GM18867 (cell line): ENCODE results near the gene STARD10.

Source experiments
- ATAC-seq: cut with Tn5 transposase; IDR thresholded peaks from one replicate; pipeline ENCODE4 v1.9.1; 2021; ENCODE audit warnings: mild to moderate bottlenecking, moderate library complexity; ENCODE audit not compliant: unreplicated experiment

Gene STARD10

DNA sequence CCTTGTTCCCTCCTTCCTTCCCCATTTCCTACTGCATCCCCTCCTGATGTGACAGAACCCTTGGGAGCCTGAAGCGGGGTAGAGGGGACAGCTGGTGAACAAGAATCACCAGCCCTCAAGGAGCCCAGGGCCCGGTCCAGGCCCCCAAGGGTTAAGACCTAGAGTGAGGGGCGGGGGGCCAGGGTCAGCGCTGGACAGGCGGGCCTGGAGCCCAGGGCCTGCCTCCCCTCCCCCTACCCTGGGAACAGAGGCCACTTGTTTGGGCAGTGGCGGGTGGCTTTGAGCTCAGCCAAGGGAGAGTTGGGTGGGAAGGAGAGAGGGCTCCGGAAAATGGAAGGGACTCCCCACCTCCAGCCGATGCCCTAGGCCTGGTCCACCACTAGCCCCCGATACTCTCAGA lies 43.8 kb downstream of the STARD10 start:
- no peak for ATAC-seq

DNA sequence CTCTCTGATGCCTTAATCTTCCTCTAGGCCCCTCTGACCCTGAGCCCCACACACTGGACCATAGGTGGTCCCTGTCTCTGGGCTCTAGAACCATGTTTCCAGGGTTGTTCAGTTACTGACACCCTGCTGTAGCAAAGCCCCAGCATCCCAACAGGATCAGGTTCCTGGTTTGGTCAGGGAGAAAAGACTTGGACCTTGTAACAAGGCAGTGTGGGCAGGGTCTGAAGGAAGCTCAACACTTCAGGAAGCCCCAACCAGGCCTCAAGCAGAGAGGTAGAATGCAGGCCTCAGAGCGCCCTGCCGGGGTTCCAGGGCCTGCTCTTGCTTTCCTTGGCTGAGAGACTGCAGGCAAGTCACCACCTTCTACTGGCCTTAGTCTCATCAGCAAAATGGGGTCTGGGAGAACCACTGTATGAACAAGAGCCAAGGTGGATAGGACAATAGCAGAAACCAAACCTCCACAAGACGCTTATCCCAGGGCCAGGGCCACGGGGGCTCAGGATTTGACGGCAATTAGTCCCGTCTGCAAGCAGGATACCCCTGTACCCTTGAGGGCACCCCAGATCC lies 46.5 kb downstream of the STARD10 start:
- ATAC-seq, result no peak

DNA sequence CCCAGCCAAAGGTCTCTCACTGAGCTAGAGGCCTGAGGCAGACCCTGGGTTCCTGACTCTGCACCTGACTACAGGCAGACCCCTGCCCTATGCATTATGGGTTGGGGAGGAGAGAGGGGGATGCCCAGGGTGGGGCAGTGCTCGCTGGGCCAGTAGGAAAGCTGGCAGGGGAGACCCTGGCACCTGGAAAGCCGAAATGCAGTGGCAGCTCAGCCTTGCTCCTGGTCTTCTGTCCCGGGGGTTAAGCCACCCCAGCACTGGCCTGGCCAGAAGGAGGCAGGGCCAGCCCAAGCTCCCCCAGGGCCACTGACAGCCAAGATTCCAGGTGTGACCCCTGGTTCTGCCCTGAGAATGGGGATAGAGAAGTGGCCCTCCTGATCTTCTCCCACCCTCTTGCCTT lies 47.0 kb downstream of the STARD10 start:
- ATAC-seq, result no peak

DNA sequence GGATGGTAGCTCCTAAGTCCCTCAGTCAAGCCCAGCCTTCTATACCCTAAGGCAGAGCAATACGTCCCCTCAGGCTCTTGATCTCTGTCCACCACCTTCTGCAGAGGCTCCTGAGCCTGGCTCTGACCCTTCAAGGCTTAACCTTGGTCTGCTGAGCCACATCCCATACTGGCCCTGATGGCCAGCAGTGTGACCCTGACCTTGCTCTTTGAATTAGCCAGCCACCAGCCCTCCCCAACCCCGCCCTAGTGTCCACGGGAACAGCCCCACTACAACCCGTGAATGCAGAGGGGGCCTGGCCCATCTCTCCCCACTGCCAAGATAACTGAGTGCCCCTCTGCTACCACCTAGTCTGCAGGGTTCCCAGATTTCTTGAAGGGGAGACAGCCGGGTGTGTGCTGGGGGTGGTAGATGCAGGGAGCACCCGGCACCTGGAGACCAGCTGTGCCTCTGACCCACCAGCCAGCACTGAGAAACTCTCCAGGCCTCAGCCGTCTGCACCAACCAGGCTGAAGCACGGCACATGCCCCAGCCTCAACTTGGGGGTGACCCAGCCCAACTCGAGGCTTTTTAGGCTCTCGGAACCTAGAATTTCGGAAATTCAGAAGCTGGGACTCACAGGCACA lies 47.8 kb downstream of the STARD10 start:
- no peak for ATAC-seq

DNA sequence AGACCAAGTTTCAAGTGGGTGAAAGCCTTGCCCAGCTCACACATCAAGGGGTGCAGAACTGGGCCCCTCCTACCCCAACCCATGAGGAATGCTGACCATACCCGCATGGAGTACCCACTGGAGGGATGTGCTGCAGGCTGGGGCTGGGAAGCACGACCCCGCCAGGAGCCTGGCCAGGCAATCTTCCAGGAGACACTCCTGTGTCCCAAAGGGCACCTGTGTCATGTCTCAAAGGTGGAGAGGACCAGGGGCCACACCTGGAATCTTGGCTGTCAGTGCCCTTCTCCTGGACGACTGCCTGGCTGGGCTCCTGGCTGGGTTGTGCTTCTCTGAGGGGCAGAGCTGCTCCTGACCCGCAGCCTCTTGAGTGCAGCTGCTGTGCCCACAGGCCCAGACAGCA lies 48.3 kb downstream of the STARD10 start:
- no peak for ATAC-seq

DNA sequence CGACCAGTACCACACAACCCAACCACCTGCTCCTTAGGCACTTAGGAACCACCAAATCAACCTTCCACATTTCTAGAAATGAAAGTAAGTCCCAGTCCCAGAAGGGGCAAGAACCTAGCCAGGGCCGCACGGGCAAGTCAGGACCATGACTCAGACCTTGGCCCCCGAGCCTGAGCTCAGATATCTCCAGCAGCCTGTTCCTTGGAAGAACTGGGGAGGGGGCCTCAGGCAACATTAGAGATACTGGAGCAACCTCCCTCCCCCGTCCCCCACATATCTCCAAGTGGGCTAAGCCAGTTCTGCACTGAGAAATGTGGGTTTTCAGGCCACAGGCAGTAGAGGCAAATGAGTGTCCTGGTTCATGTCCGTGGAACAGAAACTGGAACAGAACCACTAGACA lies 49.4 kb downstream of the STARD10 start:
- peak; percentile 2 for ATAC-seq

DNA sequence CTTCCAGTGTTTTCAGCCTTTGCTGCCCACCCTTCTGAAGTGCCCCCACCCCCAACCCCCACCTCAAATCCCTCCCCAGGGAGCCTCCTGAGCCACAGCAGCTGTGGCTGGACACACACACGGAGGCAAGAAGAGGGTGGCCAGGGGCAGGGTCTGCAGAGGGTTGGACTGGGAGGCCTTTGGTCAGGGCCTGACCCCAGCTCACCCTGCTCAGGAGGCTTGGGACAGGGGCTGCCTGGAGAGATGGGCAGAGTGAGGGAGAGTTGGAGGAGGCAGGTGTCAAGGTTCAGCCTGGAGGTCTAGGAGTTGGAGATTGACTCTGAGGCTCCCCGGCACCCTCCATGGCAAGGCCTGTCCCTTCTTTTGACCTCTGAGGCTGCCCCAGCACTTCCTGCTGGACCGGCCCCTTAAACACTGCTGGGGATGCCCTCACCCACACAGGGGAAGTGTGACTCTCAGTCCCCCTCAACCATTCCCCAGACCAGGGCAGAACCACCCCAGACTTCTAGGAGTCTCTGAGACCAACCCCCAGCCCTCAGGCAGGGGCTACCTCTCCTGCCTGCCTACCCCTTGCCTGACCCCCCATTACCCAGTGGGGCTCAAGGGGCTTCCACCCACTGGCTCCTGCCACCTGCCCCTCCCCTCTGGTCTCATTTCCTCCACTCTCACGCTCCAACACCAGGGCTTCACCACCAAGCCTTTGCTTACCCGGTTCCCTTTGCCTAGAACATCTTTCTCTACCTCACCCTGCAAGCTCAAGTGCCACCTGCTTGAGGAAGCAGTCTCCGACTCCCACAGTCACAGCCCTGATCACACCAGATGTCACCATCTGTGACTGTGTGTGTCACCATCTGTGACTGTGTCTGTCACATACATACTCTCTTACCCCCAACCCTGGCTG lies 50.3 kb downstream of the STARD10 start:
- peak; percentile 61 for ATAC-seq

DNA sequence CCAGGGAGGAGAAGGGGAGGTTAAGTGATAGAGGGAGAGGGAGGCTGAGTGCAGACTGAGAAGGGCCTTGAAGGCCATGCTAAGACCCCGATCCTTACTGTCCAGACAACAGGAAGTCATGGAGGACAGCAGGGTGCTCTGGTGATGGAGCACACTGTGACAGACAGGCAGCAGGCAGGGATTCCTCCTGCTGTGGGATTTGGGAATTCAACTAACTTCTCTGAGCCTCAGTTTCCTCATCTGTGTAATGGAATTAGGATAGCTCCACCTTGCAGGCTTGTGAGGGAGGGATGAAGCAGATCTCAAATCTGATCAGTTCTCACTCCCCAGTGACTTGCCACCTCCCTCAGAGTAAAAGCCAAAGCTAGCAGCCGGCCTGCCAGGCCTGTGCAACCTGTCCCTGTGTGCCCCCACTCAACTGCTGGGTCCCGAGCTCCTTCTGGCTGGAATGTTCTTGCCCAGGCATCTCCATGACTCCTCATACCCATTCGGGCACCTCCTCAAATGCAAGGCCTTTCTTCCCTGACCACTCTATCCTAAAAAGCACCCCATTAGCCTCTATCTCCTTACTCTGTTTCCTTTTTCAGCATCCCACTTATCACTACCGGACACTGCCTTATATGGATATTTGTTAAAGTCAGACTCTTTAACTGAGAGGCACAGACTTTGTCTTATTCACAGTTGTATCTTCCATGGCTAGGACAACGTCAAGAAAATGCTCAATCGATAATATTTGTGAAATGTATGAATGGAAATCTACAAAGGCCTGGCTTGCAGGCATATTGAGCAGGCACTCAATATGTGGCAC lies 51.1 kb downstream of the STARD10 start:
- no peak for ATAC-seq

DNA sequence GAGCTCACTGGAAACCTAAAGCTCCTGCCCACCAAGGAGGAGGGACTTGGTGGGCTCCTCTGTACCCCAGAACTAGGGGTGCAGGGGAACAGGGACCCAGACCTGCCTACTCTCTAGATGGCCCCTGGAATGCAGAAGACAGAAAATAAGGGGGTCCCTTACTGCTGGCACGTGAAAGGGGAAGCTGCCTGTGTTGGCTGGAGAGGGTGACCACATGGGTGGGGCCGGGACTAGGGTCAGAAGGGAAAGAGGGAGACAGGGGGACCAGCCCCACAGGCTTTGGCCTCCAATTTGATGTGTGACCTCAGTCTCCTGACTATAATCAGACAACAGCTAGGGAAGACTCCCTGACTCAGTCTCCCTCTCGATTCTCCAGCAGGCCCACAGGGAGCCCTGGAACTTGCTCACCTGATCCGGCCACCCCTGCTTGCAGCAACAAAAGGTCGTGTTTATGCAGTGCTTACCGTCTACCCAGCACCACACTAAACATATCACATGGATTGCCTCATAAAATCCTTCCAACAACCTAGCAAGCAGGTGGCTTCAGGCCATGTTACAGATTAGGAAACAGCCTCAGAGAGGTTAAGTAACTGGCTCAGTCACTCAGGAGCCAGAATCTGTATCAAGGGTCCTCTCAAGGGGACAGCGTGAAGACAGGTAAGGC lies 51.9 kb downstream of the STARD10 start:
- ATAC-seq, result no peak

DNA sequence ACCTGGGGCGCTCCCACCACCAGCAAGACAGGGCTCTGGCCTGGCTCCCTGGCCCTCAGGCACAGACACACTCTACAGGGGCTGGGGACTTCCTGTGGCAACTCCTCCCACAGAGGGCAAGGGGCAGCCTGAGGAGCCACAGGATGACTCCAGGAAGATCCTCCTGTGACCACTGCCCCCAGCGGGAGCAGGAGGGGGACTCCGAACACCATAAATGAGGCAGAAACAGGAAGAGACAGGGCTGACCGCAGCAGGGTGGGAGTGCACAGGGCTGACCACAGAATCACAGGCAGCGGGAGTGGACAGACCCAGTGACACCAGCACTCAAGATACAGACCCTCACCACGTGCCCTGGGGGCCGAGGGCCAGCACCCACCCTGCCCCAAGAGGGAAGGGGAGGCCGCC lies 52.4 kb downstream of the STARD10 start:
- ATAC-seq, result no peak

DNA sequence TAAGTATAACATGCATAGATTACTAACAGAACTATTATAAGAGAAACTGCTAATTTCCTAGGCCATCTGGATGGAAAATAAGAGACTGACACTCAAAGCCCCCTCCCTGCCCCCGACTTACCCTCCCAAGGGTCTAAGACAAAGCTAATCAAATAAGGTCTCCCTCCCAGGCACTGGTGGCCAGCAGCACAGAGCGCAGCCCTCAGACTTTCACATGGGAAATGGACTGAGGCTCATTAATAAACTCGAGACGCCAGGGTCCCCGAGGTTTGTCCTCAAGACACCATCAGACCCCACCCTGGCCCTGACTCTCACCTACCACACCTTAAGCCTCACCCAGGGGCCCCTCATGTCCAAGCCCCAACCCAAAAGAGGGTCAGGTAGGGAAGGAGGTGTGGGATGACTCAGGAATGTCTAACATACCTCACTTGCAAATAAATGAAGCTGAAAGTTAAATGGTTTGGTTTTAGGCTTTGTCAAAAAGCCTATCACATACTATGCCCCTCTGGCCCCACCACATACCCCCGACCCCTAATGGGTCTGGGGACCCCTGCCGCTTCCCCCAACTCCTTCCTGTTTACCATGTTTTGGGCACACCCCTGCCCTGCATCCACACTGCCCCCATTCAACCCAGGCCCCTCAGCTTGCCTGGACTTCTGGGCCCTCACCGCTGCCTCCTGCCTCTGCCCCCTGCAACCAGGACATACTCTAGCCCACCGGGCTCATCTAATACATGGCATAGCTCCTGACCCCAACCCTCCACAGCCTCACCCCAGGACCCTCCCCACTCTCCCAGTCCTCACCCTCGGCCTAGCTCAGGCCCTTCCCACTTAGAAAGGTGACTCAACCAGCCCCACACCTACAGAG lies 53.1 kb downstream of the STARD10 start:
- ATAC-seq, result no peak

DNA sequence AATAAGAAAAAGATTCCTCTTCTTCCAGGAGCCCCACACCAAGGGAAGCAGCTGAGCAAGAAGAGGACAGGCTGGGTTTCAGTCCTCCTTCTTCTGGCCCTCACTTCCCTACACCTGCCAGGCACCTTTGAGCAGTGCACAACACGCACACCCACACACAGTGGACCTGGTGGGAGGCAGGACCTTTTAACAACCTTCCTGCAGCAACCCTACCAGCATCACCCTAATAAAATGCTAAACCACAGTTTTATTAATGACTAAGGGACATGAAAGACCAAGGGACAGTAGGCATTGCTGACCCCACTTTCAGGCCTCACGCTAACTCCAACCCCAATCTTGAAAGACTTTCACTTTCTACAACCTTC lies 53.8 kb downstream of the STARD10 start:
- no peak for ATAC-seq

DNA sequence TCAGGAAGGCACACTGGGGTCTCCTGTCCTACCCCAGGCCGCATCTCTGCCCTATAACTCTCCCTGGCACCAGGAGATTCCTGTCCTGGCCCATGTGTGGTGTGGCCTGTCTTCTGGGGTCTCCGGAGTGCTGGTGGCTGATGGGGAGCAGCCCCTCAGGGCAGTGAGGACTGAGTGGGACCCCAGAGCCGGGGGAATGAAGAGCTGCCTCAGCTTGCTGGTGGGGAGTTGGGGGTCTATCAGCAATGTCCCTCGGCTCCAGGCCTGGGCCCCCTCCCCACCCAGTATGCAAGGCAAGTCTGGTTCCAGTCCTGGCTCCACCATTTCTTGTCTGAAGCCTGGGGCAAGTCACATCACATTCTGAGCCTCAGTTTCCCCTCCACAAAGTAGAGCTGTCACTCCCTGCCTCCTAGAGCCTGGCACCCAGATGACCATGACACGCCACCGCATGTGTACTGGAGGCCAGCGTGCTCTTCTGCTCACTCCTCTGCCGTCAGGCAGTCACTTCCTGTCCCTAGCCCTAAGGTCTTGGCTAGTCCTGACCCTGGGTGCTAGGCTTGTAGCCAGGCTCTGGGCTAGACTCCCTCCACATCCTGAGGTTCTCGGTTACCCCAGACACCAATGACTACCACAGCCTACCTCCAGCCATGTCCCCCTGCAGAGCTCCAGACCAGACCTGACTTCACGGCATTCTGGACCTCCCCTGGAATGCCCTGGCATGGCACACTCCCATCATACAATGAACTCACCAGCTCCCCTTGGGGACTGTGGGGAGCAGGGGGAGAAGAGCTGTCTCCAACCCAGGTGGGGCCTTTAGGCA lies 54.4 kb downstream of the STARD10 start:
- ATAC-seq, result no peak

DNA sequence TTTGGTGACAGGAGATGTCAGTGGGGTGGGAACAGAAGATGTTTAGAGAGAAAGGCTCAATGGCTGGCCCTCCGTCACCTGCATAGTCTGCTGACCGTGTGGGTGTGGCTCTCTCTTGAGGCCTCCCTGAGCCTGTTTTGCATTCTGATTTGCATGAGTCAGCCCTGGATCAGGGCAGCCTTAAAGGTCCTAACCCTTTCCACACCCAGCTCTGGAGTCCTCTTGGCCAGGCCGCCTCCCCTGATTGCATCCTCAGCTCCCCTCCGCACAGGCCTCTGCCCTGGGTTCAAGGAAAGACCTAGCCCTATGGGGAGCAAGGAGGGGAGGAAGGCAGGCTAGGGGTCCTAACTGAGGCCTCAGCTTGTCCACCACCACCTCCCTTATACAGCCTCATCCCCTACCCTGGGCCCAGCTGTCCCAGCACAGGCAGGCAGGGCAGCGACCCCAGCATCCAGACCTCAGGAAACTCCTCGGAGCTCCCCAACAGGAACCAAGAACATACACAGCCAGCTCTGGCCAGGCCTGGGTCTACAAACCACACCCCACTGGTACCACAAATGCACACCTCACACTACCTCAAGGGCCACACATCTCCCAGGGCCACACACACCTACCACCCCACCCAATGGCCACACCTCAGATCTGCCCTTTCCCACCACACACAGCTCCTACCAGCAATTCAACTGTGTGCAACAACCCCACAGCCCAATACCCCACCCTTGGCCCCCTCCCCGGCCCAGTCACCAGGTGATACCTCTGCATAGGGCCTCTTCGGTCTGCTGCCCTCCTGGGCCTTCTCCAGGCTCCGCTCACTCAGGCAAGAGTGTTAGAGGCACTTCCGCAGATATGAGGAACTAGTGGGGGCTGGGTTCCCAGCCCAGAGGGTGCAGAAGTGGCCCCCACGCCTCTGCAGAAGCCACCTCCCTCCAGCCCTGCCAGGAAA lies 55.4 kb downstream of the STARD10 start:
- peak; percentile 51 for ATAC-seq

DNA sequence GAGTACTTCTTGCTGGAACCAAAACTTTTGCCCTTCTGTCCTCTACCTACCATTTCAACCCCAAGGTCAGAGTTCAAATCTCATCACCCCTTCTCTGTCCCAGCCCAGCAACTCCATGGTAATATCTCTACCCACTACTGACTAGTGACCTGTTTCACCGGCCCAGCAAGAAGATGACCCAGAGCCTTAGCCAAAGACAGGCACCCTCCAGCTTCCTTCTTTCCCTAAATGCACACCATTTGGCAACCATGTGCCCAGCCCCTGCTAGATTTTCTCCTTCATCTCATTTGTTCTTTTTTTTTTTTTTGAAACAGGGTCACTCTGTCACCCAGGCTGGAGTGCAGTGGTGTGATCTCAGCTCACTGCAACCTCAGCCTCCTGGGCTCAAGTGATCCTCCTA lies 56.5 kb downstream of the STARD10 start:
- no peak for ATAC-seq

DNA sequence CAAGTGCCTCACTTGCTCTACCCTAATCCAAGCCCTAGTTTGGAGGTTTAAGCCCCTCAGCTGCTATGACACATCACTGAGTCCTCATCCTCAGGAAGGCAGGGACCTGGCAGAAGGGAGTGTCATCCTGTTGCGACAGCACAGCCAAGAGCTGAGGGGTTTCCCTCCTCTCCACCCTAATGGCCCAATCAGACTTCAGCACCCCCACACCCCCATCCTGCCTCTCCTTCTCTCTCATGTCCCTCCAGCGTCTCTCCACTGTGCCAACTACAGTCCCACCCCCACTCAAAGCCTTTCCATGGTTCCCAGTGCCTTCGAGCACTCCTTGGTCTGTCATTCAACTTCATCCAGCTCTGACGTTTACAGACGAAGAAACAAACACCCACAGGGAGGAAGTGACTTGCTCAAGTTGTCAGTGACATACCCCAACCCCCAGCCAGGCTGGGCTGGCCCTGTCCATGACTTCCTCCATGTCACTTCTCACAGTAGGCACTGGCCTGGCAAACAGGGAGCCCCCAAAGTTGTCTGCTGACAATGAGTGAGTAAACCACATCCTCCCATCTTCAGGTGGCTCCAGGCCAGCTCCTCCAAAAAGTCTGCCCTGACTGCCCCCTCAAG lies 57.3 kb downstream of the STARD10 start:
- ATAC-seq, result no peak

DNA sequence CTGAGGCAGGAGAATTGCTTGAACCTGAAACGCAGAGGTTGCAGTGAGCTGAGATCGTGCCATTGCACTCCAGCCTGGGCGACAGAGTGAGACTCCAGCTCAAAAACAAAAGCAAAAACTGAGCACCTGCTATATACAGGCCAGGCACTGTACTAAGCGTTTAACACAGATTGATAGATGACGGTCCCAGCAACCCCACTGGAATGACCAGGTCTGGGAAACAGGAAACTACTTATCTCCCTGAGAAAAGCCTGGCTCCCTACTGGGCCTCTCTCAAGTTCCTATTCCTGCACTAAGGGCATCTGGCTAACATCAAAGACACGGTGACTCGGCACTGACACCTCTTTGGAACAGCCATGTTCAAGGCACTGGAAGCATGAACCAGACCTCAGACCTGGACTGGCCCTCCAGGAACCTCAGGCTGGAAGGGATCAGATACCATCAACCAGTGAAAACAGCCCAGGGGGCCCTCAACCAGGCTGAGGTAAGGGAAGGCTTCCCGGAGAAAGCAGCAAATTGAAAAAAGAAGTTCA lies 58.3 kb downstream of the STARD10 start:
- ATAC-seq, result no peak
